HepG2 (cell line): Measurements from ENCODE around the gene GALNT9. TPM values are rescaled to one million over a fixed set of nuclear protein-coding genes. Genes with fewer than 3 reads are reported as not detected.
A peak's percentile ranks its signal among the peaks of the same experiment; 100 is the strongest.

Experiments
- AGO1 ChIP-seq: fragments of 200-400 bp; formaldehyde crosslinking; IDR thresholded peaks from 2 replicates; pipeline ENCODE4 v1.6.1; 2017; ENCODE audit warnings: mild to moderate bottlenecking, low read depth, low read length, moderate library complexity; ENCODE audit not compliant: poor library complexity, severe bottlenecking
- ATF1 ChIP-seq: IDR thresholded peaks from 2 replicates; pipeline ENCODE4 v1.6.1; 2016; ENCODE audit warnings: mild to moderate bottlenecking, control low read depth
- CREM ChIP-seq, 2 experiments: sonication (generic) in 1 of 2; formaldehyde crosslinking in 1 of 2; IDR thresholded peaks; 2 replicates each; pipeline versions ENCODE4 v1.4.0 to v1.6.1; 2016 to 2020; ENCODE audit warnings: antibody characterized with exemption in 1 of 2, mild to moderate bottlenecking in 1 of 2, missing genetic modification reagents in 1 of 2
- EHMT2 ChIP-seq: fragments of 200-600 bp; sonication (generic); IDR thresholded peaks from 2 replicates; pipeline ENCODE4 v1.7.0; 2017; ENCODE audit warnings: antibody characterized with exemption, low read depth, low read length, borderline replicate concordance
- FOXO4 ChIP-seq: sonication (generic); formaldehyde crosslinking; conservative IDR thresholded peaks from 2 replicates; pipeline ENCODE4 v1.8.1; 2023; ENCODE audit warnings: missing genetic modification reagents
- MNT ChIP-seq: fragments of 450-650 bp; IDR thresholded peaks from 2 replicates; pipeline ENCODE4 v1.6.1; 2016
- NKX3-1 ChIP-seq: sonication (generic); formaldehyde crosslinking; IDR thresholded peaks from 2 replicates; pipeline ENCODE4 v1.5.0; 2020; ENCODE audit warnings: missing genetic modification reagents
- PHB2 ChIP-seq: fragments of 450-650 bp; IDR thresholded peaks from 2 replicates; pipeline ENCODE4 v1.6.1; 2018; ENCODE audit not compliant: partially characterized antibody
- PHF20 ChIP-seq: sonication (generic); formaldehyde crosslinking; IDR thresholded peaks from 2 replicates; pipeline ENCODE4 v1.5.0; 2020; ENCODE audit warnings: mild to moderate bottlenecking, missing genetic modification reagents
- RCOR2 ChIP-seq: IDR thresholded peaks from 2 replicates; pipeline ENCODE4 v1.6.1; 2016; ENCODE audit warnings: missing biosample characterization, missing genetic modification reagents
- SMARCE1 ChIP-seq: fragments of 450-650 bp; IDR thresholded peaks from 2 replicates; pipeline ENCODE4 v1.6.1; 2017; ENCODE audit warnings: borderline replicate concordance
- SOX13 ChIP-seq, 3 experiments: fragments of 450-650 bp in 1 of 3; sonication (generic) in 1 of 3; formaldehyde crosslinking in 1 of 3; IDR thresholded peaks in 2 of 3; conservative IDR thresholded peaks in 1 of 3; 2 replicates each; pipeline versions ENCODE4 v1.5.0 to v1.6.1; 2016 to 2020; ENCODE audit warnings: antibody characterized with exemption in 1 of 3, mild to moderate bottlenecking in 1 of 3, missing compliant biosample characterization in 1 of 3, missing genetic modification reagents in 1 of 3, moderate library complexity in 1 of 3
- SP4 ChIP-seq: sonication (generic); formaldehyde crosslinking; IDR thresholded peaks from 2 replicates; pipeline ENCODE4 v1.8.1; 2023; ENCODE audit warnings: mild to moderate bottlenecking, missing genetic modification reagents
- TCF12 ChIP-seq, 2 experiments: fragments of 450-650 bp in 1 of 2; sonication (generic) in 1 of 2; formaldehyde crosslinking in 1 of 2; IDR thresholded peaks; 2 replicates each; pipeline versions ENCODE4 v1.6.1 to v1.8.0; 2017 to 2022; ENCODE audit warnings: antibody characterized with exemption in 1 of 2, mild to moderate bottlenecking in 1 of 2, missing genetic modification reagents in 1 of 2, moderate library complexity in 1 of 2
- THAP9 ChIP-seq: sonication (generic); formaldehyde crosslinking; IDR thresholded peaks from 2 replicates; pipeline ENCODE4; 2020; ENCODE audit warnings: missing genetic modification reagents, mild to moderate bottlenecking, borderline replicate concordance
- YEATS4 ChIP-seq: sonication (generic); formaldehyde crosslinking; IDR thresholded peaks from 2 replicates; pipeline ENCODE4 v1.4.0; 2020; ENCODE audit warnings: missing genetic modification reagents, borderline replicate concordance
- ZMAT5 ChIP-seq: sonication (generic); formaldehyde crosslinking; IDR thresholded peaks from 2 replicates; pipeline ENCODE4 v1.5.0; 2020; ENCODE audit warnings: mild to moderate bottlenecking, low read depth, missing genetic modification reagents, borderline replicate concordance
- ZNF180 ChIP-seq: sonication (generic); formaldehyde crosslinking; IDR thresholded peaks from 2 replicates; pipeline ENCODE4 v1.4.0; 2020; ENCODE audit warnings: low read depth, missing genetic modification reagents, borderline replicate concordance
- ZNF3 ChIP-seq: IDR thresholded peaks from 2 replicates; pipeline ENCODE4 v1.7.0; 2017; ENCODE audit warnings: inconsistent platforms
- ZNF33A ChIP-seq: sonication (generic); formaldehyde crosslinking; IDR thresholded peaks from 2 replicates; pipeline ENCODE4 v1.5.1; 2020; ENCODE audit warnings: missing genetic modification reagents, mild to moderate bottlenecking, moderate library complexity, borderline replicate concordance
- ZNF367 ChIP-seq: sonication (generic); formaldehyde crosslinking; IDR thresholded peaks from 2 replicates; pipeline ENCODE4 v1.4.0; 2020; ENCODE audit warnings: missing genetic modification reagents, borderline replicate concordance
- ZNF564 ChIP-seq: sonication (generic); formaldehyde crosslinking; IDR thresholded peaks from 2 replicates; pipeline ENCODE4 v1.8.1; 2023; ENCODE audit warnings: mild to moderate bottlenecking, missing genetic modification reagents
- ZNF572 ChIP-seq: sonication (generic); formaldehyde crosslinking; IDR thresholded peaks from 2 replicates; pipeline ENCODE4 v1.5.1; 2020; ENCODE audit warnings: mild to moderate bottlenecking, missing genetic modification reagents
- ZNF747 ChIP-seq: sonication (generic); formaldehyde crosslinking; IDR thresholded peaks from 2 replicates; pipeline ENCODE4 v1.8.1; 2023; ENCODE audit warnings: missing genetic modification reagents, mild to moderate bottlenecking, borderline replicate concordance
- ZSCAN12 ChIP-seq: sonication (generic); formaldehyde crosslinking; IDR thresholded peaks from 2 replicates; pipeline ENCODE4 v1.9.0; 2021; ENCODE audit warnings: mild to moderate bottlenecking, missing genetic modification reagents
- polyA plus RNA-seq, 8 experiments: library from polyadenylated mRNA; depleted of rRNA in 3 of 8; stranded (reverse) in 7 of 8; unstranded in 1 of 8; fragments of >200 nt; fragmentation: Illumina TruSeq in 4 of 8; extraction: Trizol in 4 of 8; gene quantifications; 2 replicates each; pipeline versions ENCODE4 v1.2.1 to v1.2.3, GENCODE V29; 2011 to 2016; ENCODE audit warnings: low read depth in 4 of 8, missing spikeins in 1 of 8, mixed read lengths in 1 of 8; ENCODE audit not compliant: insufficient read depth in 1 of 8
- total RNA-seq, 5 experiments: library from RNA; depleted of rRNA; stranded (reverse); fragments of >200 nt; fragmentation: Illumina TruSeq; extraction: Trizol; gene quantifications; 2 replicates each; pipeline ENCODE4 v1.2.3, GENCODE V29; 2016; ENCODE audit warnings: low read depth in 1 of 5

Gene GALNT9
- total and polyA plus RNA-seq, 2 of the 13 experiments (the other 11 are each of a cell fraction or from before 2014, with no cell fraction given) = 0.04 TPM; not detected in 1

- TF ChIP-seq THAP9 (CRISPR knock-in tag) (no peak), CREM (IDR thresholded peaks at IDR 0.05) (no peak), CREM (CRISPR knock-in tag; IDR thresholded peaks at IDR 0.05) (no peak), SMARCE1 (no peak), SP4 (CRISPR knock-in tag) (no peak), ZNF3 (CRISPR knock-in tag) (no peak), MNT (no peak), SOX13 (IDR thresholded peaks at IDR 0.05) (no peak), SOX13 (CRISPR knock-in tag; conservative IDR thresholded peaks at IDR 0.05 in 1 of 2, IDR thresholded peaks at IDR 0.05 in 1 of 2) (no peak), PHB2 (no peak), NKX3-1 (CRISPR knock-in tag) (no peak), ZNF564 (peak; percentile 34; the same call in 1 of the 2 replicates), ZMAT5 (CRISPR knock-in tag) (no peak), TCF12 (IDR thresholded peaks at IDR 0.05) (no peak), TCF12 (CRISPR knock-in tag; IDR thresholded peaks at IDR 0.05) (no peak), FOXO4 (CRISPR knock-in tag) (no peak), YEATS4 (CRISPR knock-in tag) (no peak), ZSCAN12 (CRISPR knock-in tag) (no peak), AGO1 (no peak), EHMT2 (no peak), ZNF180 (no peak), ZNF747 (0 out of 2 replicates have a peak, but pooled peaks have one; percentile 42), PHF20 (CRISPR knock-in tag) (no peak), RCOR2 (no peak), ZNF33A (CRISPR knock-in tag) (no peak), ZNF572 (CRISPR knock-in tag) (no peak), ATF1 (CRISPR knock-in tag) (no peak), ZNF367 (CRISPR knock-in tag) (no peak)
Measured at GRCh38 chr12:132154341-132154761, 175.0 kb downstream of the GALNT9 start (continued).
